ENCODE results near the gene RAPGEF4.

Gene RAPGEF4

DNA sequence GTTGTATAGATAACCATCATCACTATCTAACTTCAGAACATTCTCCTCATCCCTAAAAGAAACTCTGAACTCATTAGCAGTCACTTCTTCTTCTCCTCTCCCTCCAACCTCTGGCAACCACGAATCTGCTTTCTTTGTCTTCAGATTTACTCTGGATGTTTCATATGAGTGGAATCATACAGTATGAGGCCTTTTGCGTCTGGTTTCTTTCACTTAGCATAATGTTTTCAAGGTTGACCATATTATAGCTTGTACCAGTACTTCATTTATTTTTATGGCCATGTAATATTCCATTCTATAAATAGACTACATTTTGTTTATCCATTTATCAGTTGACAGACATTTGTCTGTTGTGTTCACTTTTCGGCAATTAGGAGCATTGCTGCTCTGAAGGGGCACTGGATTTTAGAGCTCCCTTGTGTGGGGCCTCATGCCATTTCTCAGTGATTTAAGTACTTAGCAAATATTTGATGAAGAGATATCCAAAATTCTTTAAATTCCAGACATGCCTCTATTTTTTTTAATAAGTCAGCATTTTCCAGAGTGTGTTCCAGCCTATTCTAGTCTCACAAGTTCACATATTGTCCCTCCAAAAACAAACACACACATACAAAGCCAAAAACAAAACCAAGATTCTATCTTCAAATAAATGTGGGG, 317.5 kb downstream of the RAPGEF4 start:
- DNase-seq (ENCODE audit: low read depth in 1 of 2, low spot score in 1 of 2) = no peak

DNA sequence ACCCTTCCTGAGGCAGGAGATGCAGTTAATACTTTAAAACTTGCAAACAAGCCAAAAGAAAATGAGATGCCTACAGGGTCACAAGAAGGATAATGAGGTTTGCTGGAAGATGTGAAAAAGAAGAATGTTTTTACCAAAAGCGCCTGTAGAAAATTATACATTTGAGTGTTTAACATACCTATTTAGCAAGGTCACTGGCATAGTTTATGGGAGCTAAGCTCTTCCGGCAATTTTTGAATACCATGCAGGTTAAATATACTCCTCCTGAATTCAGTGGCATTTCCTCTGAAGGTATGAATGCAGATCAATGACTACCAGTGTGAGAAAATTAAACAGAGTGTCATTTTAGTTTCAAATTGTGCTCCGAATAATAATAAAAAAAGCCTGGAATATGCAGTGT, 318.8 kb downstream of the RAPGEF4 start:
- DNase-seq (ENCODE audit: low read depth in 1 of 2, low spot score in 1 of 2) = no peak

GRCh38 chr2:173056705-173057364, 321.2 kb downstream of the RAPGEF4 start:
- DNase-seq (ENCODE audit: low read depth in 1 of 2, low spot score in 1 of 2) = no peak

GRCh38 chr2:173058097-173058496, 322.5 kb downstream of the RAPGEF4 start:
- no peak for DNase-seq (ENCODE audit: low read depth in 1 of 2, low spot score in 1 of 2)

- no peak for DNase-seq (ENCODE audit: low read depth in 1 of 2, low spot score in 1 of 2)
These were observed 323.0 kb downstream of the RAPGEF4 start for GRCh38 chr2:173058673-173059072.

GRCh38 chr2:173059292-173059691, 323.6 kb downstream of the RAPGEF4 start:
- DNase-seq (ENCODE audit: low read depth in 1 of 2, low spot score in 1 of 2) = no peak

DNA sequence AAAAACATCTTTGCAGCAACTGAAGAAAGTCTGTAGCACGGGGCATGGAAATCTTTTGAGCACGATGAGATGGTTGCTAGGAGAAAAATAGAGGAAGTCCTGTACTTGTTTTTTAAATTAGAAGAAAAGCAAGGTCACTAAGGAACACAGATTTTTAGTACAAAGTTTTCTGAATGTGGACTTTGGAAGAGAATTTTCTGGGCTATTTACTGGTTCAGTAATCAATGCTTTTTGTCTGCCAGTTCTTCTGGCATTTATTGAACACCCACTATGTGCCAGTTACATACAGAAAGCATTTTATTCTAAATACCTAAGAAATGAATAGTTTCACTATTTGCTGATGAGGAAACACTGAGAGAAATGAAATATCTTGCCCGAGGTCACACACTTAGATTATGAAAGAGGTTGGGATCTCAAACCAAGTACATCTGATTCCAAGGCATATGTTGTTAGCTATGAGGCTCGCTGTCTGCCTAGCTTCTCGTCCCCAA, 324.4 kb downstream of the RAPGEF4 start:
- DNase-seq (ENCODE audit: low read depth in 1 of 2, low spot score in 1 of 2) = no peak

GRCh38 chr2:173062801-173063200, 327.2 kb downstream of the RAPGEF4 start:
- no peak for DNase-seq (ENCODE audit: low read depth in 1 of 2, low spot score in 1 of 2)

GRCh38 chr2:173064151-173064805, 328.6 kb downstream of the RAPGEF4 start:
- no peak for DNase-seq (ENCODE audit: low read depth in 1 of 2, low spot score in 1 of 2)

DNA sequence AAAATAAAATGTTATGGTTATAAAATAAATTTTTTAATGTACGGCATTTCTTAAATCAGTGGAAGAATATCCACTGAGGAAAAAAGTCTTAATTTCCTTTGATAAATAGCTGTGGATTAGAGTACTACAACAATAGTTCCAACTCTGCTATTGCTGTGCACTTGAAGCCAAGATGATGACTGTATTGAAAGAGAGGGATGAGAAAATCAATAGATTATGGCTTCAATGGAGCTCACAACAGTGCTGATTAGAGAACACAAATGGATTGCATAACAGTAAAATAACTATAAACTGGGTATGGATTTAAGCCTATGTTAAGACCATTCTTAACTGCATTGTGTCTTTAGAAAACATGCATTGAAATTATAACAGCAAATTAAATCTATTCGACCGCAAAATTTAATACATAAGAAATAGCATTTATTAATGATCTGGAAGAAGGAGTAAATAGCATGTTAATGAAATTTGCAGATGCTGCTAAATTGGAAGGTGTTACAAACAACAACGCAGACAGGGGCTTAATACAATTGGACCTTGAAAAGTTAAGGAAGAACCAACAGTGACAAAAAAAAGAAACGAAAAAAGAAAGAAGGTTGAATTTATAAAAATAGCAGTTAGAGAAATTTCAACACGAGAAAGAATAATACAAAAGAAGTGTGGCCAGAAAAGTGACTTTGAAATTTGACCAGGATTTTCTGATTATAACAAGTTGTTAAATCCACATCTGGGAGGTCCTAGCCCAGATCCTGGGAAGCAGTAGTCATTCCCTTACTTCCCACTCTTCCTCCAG, 331.4 kb downstream of the RAPGEF4 start:
- no peak for DNase-seq (ENCODE audit: low read depth in 1 of 2, low spot score in 1 of 2)

GRCh38 chr2:173075056-173075780, 339.6 kb downstream of the RAPGEF4 start:
- no peak for DNase-seq (ENCODE audit: low read depth in 1 of 2, low spot score in 1 of 2)

- peak; percentile 5 to 18 for DNase-seq (ENCODE audit: low read depth in 1 of 2, low spot score in 1 of 2)
These were observed 340.3 kb downstream of the RAPGEF4 start, which contains the start of gene MAP3K20 for GRCh38 chr2:173075781-173076580. MAP3K20 (plus strand) TSS chr2:173075846; CDS start chr2:173091032, 15,186 bp downstream.

- DNase-seq (ENCODE audit: low read depth in 1 of 2, low spot score in 1 of 2) = peak in 1 of 2 donors; percentile 3
These were observed 341.1 kb downstream of the RAPGEF4 start for GRCh38 chr2:173076581-173077345.

DNA sequence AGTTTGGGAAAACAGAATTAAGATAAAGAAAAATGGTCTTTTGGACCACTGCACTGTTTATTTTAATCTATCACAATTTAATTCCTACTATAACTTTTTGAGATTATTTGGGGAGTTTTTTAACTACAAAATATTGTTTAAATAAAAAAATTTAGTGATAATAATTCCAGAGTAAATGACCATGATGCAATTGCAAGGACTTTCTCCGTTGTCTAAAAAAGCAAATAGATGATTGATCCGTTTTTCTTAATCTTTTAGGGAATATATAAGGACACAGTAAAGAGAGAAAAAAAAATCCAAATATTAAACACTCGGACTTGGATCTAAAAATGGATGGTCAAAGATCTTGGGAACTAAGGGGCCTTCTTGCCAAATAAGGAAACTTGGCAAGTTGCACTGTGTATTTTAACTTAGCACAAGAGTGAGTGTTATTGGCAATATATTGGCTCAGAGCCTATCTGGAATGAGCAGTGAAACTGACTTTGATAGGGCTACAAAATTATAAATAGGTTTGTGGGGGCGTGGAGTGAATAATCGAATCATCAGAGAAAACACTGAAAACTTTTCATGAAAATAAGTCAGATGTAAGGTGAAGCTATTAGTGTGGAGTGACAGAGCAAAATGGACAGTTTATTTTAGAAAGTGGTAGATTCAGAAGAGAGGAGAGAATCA, 342.0 kb downstream of the RAPGEF4 start:
- no peak for DNase-seq (ENCODE audit: low read depth in 1 of 2, low spot score in 1 of 2)

- no peak for DNase-seq (ENCODE audit: low read depth in 1 of 2, low spot score in 1 of 2)
These were observed 343.5 kb downstream of the RAPGEF4 start for GRCh38 chr2:173079141-173079540.

- no peak for DNase-seq (ENCODE audit: low read depth in 1 of 2, low spot score in 1 of 2)
These were observed 344.6 kb downstream of the RAPGEF4 start for GRCh38 chr2:173079973-173080860.

DNA sequence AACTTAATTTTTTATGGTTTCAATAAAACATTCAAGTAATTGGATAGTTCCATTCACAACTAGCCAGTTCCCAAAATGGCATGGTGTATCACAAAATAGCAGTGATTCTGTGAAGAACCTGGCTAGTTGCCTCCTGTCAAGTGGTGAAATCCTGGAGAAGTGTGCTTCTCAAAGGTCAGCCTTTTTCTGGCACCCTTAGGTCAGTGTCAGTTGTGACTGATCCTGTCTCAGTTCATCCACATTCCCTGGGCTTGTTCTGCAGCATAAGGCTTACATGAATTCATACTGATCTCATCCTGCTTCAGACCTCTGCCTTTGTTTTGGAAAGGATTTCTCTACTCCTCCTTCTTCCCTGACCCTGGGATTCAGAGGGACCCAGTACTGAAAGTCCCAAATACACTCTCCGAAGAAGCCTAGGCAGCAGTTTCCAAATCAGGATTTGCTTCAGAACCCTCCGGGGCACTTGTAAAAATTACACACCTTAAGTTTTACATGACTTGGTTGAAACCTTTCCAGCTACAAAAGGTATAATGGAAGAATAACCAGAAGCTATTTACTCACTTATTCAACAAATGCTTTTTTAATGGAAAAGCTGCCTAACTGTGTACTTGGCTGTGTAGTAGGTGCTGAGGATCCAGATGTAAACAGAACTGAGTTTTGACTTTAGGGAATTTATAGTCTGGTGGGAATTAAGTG, 351.0 kb downstream of the RAPGEF4 start:
- no peak for DNase-seq (ENCODE audit: low read depth in 1 of 2, low spot score in 1 of 2)
